GM23338 (cell line): ENCODE results near the gene DSG2.

Experiments used
- CREB1 ChIP-seq: fragments of 250-450 bp; sonication (Bioruptor Pico); IDR thresholded peaks from 2 replicates; pipeline ENCODE4 v1.5.0; 2020; ENCODE audit warnings: low read depth, mild to moderate bottlenecking, moderate library complexity
- CTCF ChIP-seq, 2 experiments: fragments of 200-600 bp in 1 of 2; sonication (generic) in 1 of 2; conservative IDR thresholded peaks; 2 replicates each; pipeline versions ENCODE4 v1.5.1 to v1.6.1; 2016 to 2017; ENCODE audit warnings: antibody characterized with exemption in 2 of 2, low read depth in 2 of 2, mild to moderate bottlenecking in 2 of 2, moderate library complexity in 1 of 2
- ETS1 ChIP-seq: IDR thresholded peaks from 2 replicates; pipeline ENCODE4 v1.6.1; 2016; ENCODE audit warnings: antibody characterized with exemption
- EZH2 ChIP-seq: fragments of 200-600 bp; sonication (generic); IDR thresholded peaks from one replicate; pipeline ENCODE4 v1.8.0; 2017; ENCODE audit warnings: antibody characterized with exemption, mild to moderate bottlenecking, low read depth; ENCODE audit not compliant: unreplicated experiment
- EZH2phosphoT487 ChIP-seq: fragments of 200-600 bp; sonication (generic); IDR thresholded peaks from one replicate; pipeline ENCODE4 v1.8.1; 2018; ENCODE audit warnings: antibody characterized with exemption; ENCODE audit not compliant: unreplicated experiment
- POLR2AphosphoS5 ChIP-seq: IDR thresholded peaks from 2 replicates; pipeline ENCODE4 v1.6.1; 2016; ENCODE audit warnings: antibody characterized with exemption, low read depth
- REST ChIP-seq: IDR thresholded peaks from one replicate; pipeline ENCODE4 v1.6.1; 2018; ENCODE audit warnings: antibody characterized with exemption; ENCODE audit not compliant: unreplicated experiment
- ZNF462 ChIP-seq: fragments of 250-450 bp; sonication (Bioruptor Pico); IDR thresholded peaks from 2 replicates; pipeline ENCODE4 v1.5.0; 2020; ENCODE audit warnings: mild to moderate bottlenecking, moderate library complexity

GRCh38 chr18:31549416-31549815 lies 51.4 kb downstream of the DSG2 start:
- no peak for TF ChIP-seq CTCF (conservative IDR thresholded peaks at IDR 0.05; ENCODE audit: low read depth in 2 of 2)
- TF ChIP-seq POLR2AphosphoS5, result no peak
- no peak for TF ChIP-seq EZH2phosphoT487
- no peak for TF ChIP-seq EZH2
- TF ChIP-seq ZNF462, result no peak
- no peak for TF ChIP-seq REST
- no peak for TF ChIP-seq CREB1 (CRISPR knock-in tag)
- TF ChIP-seq ETS1, result no peak
